Liver (tissue), 9 donors: ENCODE results near the gene WWOX. TPM values are rescaled to one million over a fixed set of nuclear protein-coding genes. Genes with fewer than 3 reads are reported as not detected.

Source experiments
- DNase-seq: peaks from one replicate; pipeline ENCODE4 v3.0.0-alpha.2; 2017; ENCODE audit warnings: low spot score
- H3K27ac ChIP-seq, 2 donors: one replicate each; pipeline ENCODE4 v1.7.0; 2013; ENCODE audit warnings: inconsistent platforms in 2 of 2, low read length in 2 of 2, control low read depth in 1 of 2, low read depth in 1 of 2, mild to moderate bottlenecking in 1 of 2
- H3K27me3 ChIP-seq, 4 donors: one replicate each; pipeline versions ENCODE4 v1.6.1 to v1.7.0; 2013; ENCODE audit warnings: low read length in 3 of 4, inconsistent platforms in 1 of 4, mild to moderate bottlenecking in 1 of 4, moderate library complexity in 1 of 4; ENCODE audit not compliant: control insufficient read depth in 4 of 4, insufficient read depth in 4 of 4
- H3K36me3 ChIP-seq, 4 donors: one replicate each; pipeline versions ENCODE4 v1.6.1 to v1.7.0; 2013; ENCODE audit warnings: low read length in 3 of 4, mild to moderate bottlenecking in 3 of 4, low read depth in 1 of 4, moderate library complexity in 1 of 4; ENCODE audit not compliant: control insufficient read depth in 4 of 4, insufficient read depth in 3 of 4
- H3K4me1 ChIP-seq, 4 donors: one replicate each; pipeline versions ENCODE4 v1.6.1 to v1.7.0; 2013; ENCODE audit warnings: low read length in 3 of 4, mild to moderate bottlenecking in 3 of 4, moderate library complexity in 1 of 4; ENCODE audit not compliant: control insufficient read depth in 4 of 4, insufficient read depth in 4 of 4
- H3K4me3 ChIP-seq, 3 donors: one replicate each; pipeline versions ENCODE4 v1.6.1 to v1.7.0; 2013; ENCODE audit warnings: low read length in 3 of 3, control low read depth in 1 of 3, low read depth in 1 of 3, mild to moderate bottlenecking in 1 of 3
- H3K9ac ChIP-seq, 2 donors: one replicate each; pipeline ENCODE4 v1.7.0; 2013; ENCODE audit warnings: low read length in 2 of 2, mild to moderate bottlenecking in 2 of 2, moderate library complexity in 2 of 2, control low read depth in 1 of 2, low read depth in 1 of 2
- H3K9me3 ChIP-seq, 4 donors: one replicate each; pipeline versions ENCODE4 v1.6.1 to v1.7.0; 2013; ENCODE audit warnings: low read length in 3 of 4; ENCODE audit not compliant: control insufficient read depth in 4 of 4
- CTCF ChIP-seq: fragments of 150-350 bp; IDR thresholded peaks from 2 replicates; pipeline ENCODE4 v1.5.1; 2017; ENCODE audit warnings: improper control_type of control experiment, low read depth, low read length; ENCODE audit not compliant: missing input control
- EGR1 ChIP-seq, 2 donors: IDR thresholded peaks; 2 replicates each; pipeline ENCODE4 v1.6.1; 2016 to 2018; ENCODE audit warnings: antibody characterized with exemption in 2 of 2, low read depth in 2 of 2
- FOXA1 ChIP-seq: IDR thresholded peaks from 2 replicates; pipeline ENCODE4 v1.6.1; 2016; ENCODE audit warnings: antibody characterized with exemption
- FOXA2 ChIP-seq: IDR thresholded peaks from 2 replicates; pipeline ENCODE4 v1.6.1; 2016; ENCODE audit warnings: antibody characterized with exemption
- GABPA ChIP-seq, 2 donors: IDR thresholded peaks in 1 of 2; conservative IDR thresholded peaks in 1 of 2; 2 replicates each; pipeline ENCODE4 v1.6.1; 2016; ENCODE audit warnings: antibody characterized with exemption in 2 of 2, mild to moderate bottlenecking in 1 of 2, moderate library complexity in 1 of 2
- HNF4A ChIP-seq, 2 donors: conservative IDR thresholded peaks; 2 replicates each; pipeline ENCODE4 v1.6.1; 2016; ENCODE audit warnings: antibody characterized with exemption in 2 of 2, mild to moderate bottlenecking in 2 of 2
- HNF4G ChIP-seq: IDR thresholded peaks from 2 replicates; pipeline ENCODE4 v1.6.1; 2016; ENCODE audit warnings: antibody characterized with exemption
- JUND ChIP-seq, 2 donors: IDR thresholded peaks; 2 replicates each; pipeline ENCODE4 v1.6.1; 2016; ENCODE audit warnings: antibody characterized with exemption in 2 of 2
- MAX ChIP-seq: IDR thresholded peaks from 2 replicates; pipeline ENCODE4 v1.6.1; 2016; ENCODE audit warnings: antibody characterized with exemption
- NR2F2 ChIP-seq: IDR thresholded peaks from 2 replicates; pipeline ENCODE4 v1.6.1; 2016; ENCODE audit warnings: antibody characterized with exemption
- RAD21 ChIP-seq, 2 donors: IDR thresholded peaks; 2 replicates each; pipeline ENCODE4 v1.6.1; 2016; ENCODE audit warnings: antibody characterized with exemption in 2 of 2, mild to moderate bottlenecking in 2 of 2
- RXRA ChIP-seq, 2 donors: IDR thresholded peaks; 2 replicates each; pipeline ENCODE4 v1.6.1; 2017 to 2018; ENCODE audit warnings: antibody characterized with exemption in 2 of 2, mild to moderate bottlenecking in 1 of 2
- SP1 ChIP-seq: IDR thresholded peaks from 2 replicates; pipeline ENCODE4 v1.6.1; 2018; ENCODE audit warnings: antibody characterized with exemption, mild to moderate bottlenecking
- TAF1 ChIP-seq: conservative IDR thresholded peaks from 2 replicates; pipeline ENCODE4 v1.6.1; 2016; ENCODE audit warnings: antibody characterized with exemption, mild to moderate bottlenecking
- YY1 ChIP-seq: IDR thresholded peaks from 2 replicates; pipeline ENCODE4 v1.6.1; 2016; ENCODE audit warnings: antibody characterized with exemption, mild to moderate bottlenecking
- ZBTB33 ChIP-seq: IDR thresholded peaks from 2 replicates; pipeline ENCODE4 v1.6.1; 2016; ENCODE audit warnings: antibody characterized with exemption
- WGBS: extraction: QIAGEN DNeasy Blood & Tissue Kit; methylation state at CpG from one replicate; pipeline ENCODE4 v1.1.7; 2013; 5-methylcytosine and 5-hydroxymethylcytosine counted together
- polyA plus RNA-seq, 2 donors: library from polyadenylated mRNA; stranded (reverse) in 1 of 2; unstranded in 1 of 2; fragments of 200-250 nt in 1 of 2; fragments of >200 nt in 1 of 2; fragmentation: Nextera tagmentation in 1 of 2; extraction: Ambion mirVana in 1 of 2; gene quantifications; one replicate each; pipeline versions ENCODE4 v1.2.1 to v1.2.3, GENCODE V29; 2013 to 2015
- total RNA-seq, 2 donors: library from RNA; depleted of rRNA; stranded (reverse); fragments of >200 nt; gene quantifications; one replicate each; pipeline ENCODE4 v1.2.3, GENCODE V29; 2014
- TF ChIP-seq, protein P1 (sequence below): IDR thresholded peaks from 2 replicates; pipeline ENCODE4 v1.6.1; 2016; ENCODE audit warnings: antibody characterized with exemption, mild to moderate bottlenecking
- TF ChIP-seq, protein P2 (sequence below): IDR thresholded peaks from 2 replicates; pipeline ENCODE4 v1.6.1; 2016; ENCODE audit warnings: antibody characterized with exemption
- donor health status: healthy.
- donor health status: healthy.
- donor health status: healthy.
- donor health status: healthy.
- donor health status: healthy.

WWOX gene
- total and polyA plus RNA-seq, 4 donors = 9.8 to 46.0 (median 15.3) TPM

GRCh38 chr16:78876671-78877070 lies 777.2 kb downstream of the WWOX start:
- Histone ChIP-seq H3K27ac (no peak overlapping the region), H3K4me1 (no peaks in the 10 kb centered on the region), H3K36me3 (no peaks in the 10 kb centered on the region), H3K9me3 (no peaks in the 10 kb centered on the region), H3K9ac (no peak overlapping the region), H3K27me3 (no peaks in the 10 kb centered on the region), H3K4me3 (no peak overlapping the region)
- WGBS = 93% methylated on average over 2 of the region's 2 CpGs
- no peak for DNase-seq
- TF ChIP-seq YY1 (no peak), NR2F2 (no peak), JUND (IDR thresholded peaks at IDR 0.05) (no peak), RAD21 (IDR thresholded peaks at IDR 0.05) (no peak), FOXA2 (no peak), EGR1 (IDR thresholded peaks at IDR 0.05; ENCODE audit: low read depth in 2 of 2) (no peak), SP1 (no peak), HNF4G (no peak), GABPA (IDR thresholded peaks at IDR 0.05 in 1 of 2, conservative IDR thresholded peaks at IDR 0.05 in 1 of 2) (no peak), MAX (no peak), TAF1 (no peak), FOXA1 (no peak), CTCF (no peak), ZBTB33 (no peak), HNF4A (conservative IDR thresholded peaks at IDR 0.05) (no peak), RXRA (IDR thresholded peaks at IDR 0.05) (no peak)
- TF ChIP-seq, protein P1, sequence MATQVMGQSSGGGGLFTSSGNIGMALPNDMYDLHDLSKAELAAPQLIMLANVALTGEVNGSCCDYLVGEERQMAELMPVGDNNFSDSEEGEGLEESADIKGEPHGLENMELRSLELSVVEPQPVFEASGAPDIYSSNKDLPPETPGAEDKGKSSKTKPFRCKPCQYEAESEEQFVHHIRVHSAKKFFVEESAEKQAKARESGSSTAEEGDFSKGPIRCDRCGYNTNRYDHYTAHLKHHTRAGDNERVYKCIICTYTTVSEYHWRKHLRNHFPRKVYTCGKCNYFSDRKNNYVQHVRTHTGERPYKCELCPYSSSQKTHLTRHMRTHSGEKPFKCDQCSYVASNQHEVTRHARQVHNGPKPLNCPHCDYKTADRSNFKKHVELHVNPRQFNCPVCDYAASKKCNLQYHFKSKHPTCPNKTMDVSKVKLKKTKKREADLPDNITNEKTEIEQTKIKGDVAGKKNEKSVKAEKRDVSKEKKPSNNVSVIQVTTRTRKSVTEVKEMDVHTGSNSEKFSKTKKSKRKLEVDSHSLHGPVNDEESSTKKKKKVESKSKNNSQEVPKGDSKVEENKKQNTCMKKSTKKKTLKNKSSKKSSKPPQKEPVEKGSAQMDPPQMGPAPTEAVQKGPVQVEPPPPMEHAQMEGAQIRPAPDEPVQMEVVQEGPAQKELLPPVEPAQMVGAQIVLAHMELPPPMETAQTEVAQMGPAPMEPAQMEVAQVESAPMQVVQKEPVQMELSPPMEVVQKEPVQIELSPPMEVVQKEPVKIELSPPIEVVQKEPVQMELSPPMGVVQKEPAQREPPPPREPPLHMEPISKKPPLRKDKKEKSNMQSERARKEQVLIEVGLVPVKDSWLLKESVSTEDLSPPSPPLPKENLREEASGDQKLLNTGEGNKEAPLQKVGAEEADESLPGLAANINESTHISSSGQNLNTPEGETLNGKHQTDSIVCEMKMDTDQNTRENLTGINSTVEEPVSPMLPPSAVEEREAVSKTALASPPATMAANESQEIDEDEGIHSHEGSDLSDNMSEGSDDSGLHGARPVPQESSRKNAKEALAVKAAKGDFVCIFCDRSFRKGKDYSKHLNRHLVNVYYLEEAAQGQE = no peak
- TF ChIP-seq, protein P2, sequence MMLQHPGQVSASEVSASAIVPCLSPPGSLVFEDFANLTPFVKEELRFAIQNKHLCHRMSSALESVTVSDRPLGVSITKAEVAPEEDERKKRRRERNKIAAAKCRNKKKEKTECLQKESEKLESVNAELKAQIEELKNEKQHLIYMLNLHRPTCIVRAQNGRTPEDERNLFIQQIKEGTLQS = no peak
